ENCODE data around the gene FHIP1B.

FHIP1B gene

GRCh38 chr11:6204706-6205105, 29.7 kb downstream of the FHIP1B start:
- DNase-seq (ENCODE audit: low read depth), result no peak
- H3K4me3 ChIP-seq (ENCODE audit: low read depth, low read length), result no peak overlapping the region
- no peak for TF ChIP-seq CTCF (IDR thresholded peaks at IDR 0.05; ENCODE audit: low read depth, low read length, missing control alignments)

GRCh38 chr11:6203327-6203726, 31.1 kb downstream of the FHIP1B start:
- DNase-seq (ENCODE audit: low read depth), result peak; percentile 24
- TF ChIP-seq CTCF (IDR thresholded peaks at IDR 0.05; ENCODE audit: low read depth, low read length, missing control alignments), result no peak
- H3K4me3 ChIP-seq (ENCODE audit: low read depth, low read length), result no peak overlapping the region

GRCh38 chr11:6202041-6202440, 32.4 kb downstream of the FHIP1B start:
- DNase-seq (ENCODE audit: low read depth), result no peak
- no peak for TF ChIP-seq CTCF (IDR thresholded peaks at IDR 0.05; ENCODE audit: low read depth, low read length, missing control alignments)
- H3K4me3 ChIP-seq (ENCODE audit: low read depth, low read length), result no peak overlapping the region

DNA sequence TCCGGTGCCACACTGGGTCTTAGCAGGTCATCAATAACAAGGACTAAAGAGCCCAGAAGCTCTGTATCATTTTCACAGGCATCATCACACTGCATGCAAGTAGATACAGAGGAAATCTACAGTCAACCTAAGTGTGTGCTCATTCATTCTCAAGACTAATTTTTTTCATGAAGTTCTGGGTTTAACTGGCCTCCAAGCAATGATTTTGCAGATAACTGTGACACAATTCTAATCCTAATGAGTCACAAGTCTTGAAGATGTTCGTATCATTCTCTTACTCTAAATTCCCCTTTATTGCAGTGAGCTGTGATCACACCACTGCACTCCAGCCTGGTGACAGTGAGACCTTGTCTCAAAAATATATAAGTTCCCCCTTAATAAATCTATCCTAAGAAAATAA, 33.0 kb downstream of the FHIP1B start:
- no peak for TF ChIP-seq CTCF (IDR thresholded peaks at IDR 0.05; ENCODE audit: low read depth, low read length, missing control alignments)
- DNase-seq (ENCODE audit: low read depth), result no peak
- no peak overlapping the region for H3K4me3 ChIP-seq (ENCODE audit: low read depth, low read length)

- H3K4me3 ChIP-seq (ENCODE audit: low read depth, low read length), result no peak overlapping the region
- TF ChIP-seq CTCF (IDR thresholded peaks at IDR 0.05; ENCODE audit: low read depth, low read length, missing control alignments), result no peak
- DNase-seq (ENCODE audit: low read depth), result no peak
Observed at GRCh38 chr11:6200975-6201374, 33.5 kb downstream of the FHIP1B start.

DNA sequence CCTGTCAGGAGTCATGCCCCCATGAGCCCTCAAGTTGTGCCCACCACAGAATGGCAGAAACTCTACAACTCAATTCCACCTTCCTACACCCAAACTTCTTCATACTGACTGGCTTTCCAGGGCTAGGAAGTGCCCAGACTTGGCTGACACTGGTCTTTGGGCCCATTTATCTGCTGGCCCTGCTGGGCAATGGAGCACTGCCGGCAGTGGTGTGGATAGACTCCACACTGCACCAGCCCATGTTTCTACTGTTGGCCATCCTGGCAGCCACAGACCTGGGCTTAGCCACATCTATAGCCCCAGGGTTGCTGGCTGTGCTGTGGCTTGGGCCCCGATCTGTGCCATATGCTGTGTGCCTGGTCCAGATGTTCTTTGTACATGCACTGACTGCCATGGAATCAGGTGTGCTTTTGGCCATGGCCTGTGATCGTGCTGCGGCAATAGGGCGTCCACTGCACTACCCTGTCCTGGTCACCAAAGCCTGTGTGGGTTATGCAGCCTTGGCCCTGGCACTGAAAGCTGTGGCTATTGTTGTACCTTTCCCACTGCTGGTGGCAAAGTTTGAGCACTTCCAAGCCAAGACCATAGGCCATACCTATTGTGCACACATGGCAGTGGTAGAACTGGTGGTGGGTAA, 35.1 kb downstream of the FHIP1B start, which contains the start of gene OR52W1:
Gene OR52W1 (plus strand): TSS at position 51 of the 637 bp plus-strand sequence. CDS start 0 bp downstream, at position 51.
- no peak within 1 kb of the TSS for H3K4me3 ChIP-seq (ENCODE audit: low read depth, low read length)
- no peak for TF ChIP-seq CTCF (IDR thresholded peaks at IDR 0.05; ENCODE audit: low read depth, low read length, missing control alignments)
- DNase-seq (ENCODE audit: low read depth), result no peak

All from GM12864 (cell line).